Measurements from ENCODE around the gene SNAPC4. TPM values are rescaled to one million over a fixed set of nuclear protein-coding genes. Genes with fewer than 3 reads are reported as not detected.
"Not testable (repeated sequence)": the region's sequence is repeated elsewhere in the genome, so short reads cannot be mapped to it uniquely, and the experiment has no call there.

SNAPC4 gene
- total RNA-seq, 1 donor from 2014 or later = 9.2 TPM

DNA sequence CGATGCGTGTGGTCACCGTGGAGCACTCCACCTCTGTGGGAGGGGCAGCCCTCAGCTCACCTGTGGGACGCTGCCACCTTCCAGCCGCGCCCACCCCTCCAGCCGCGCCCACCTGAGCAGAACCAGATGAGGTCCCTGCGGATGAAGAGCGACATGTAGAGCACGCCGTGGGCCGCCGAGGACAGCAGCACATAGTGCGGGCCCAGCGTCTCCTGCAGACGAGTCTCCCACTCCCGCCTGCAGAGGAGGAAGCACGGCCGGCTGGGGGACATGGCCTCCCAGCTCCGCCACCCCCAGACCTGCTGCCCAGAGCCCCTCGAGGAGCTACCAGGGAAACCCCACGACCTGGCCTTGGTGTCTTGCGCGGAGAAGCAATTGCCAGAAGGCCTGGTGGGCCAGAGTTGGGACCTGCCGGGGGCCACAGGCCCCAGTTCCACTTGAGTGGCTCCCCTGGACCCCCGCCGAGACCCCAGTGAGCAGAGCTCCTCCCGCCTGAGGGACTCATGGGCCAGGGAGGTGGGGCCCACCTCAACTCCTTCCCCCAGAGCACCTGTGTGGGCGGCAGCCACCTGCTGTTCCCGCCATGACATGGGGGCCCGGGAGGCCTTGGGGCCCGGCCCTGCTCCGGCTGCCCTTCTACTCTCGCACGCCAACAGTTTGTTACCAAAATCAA lies 33.2 kb upstream of the SNAPC4 start:
- no peak for DNase-seq (ENCODE audit: low read depth)

DNA sequence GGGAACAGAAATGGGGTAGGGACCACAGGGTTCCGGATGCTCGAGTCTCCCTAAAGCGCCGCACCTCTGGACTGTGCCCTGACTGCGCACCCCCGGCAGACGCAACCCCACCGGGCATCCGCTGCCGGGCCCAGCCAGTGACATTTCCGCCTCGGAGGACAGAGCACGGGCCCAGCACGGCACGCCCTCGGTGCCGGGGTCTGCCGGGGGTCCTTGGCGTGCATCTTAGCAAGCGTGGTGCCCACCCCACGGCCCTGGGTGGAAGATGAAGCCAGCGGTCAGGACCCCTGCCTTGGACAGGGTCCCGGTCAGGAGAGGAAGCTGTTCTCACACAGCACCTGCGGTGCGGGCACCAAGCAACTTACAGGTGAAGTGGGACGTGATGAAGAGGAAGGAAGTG lies 32.6 kb upstream of the SNAPC4 start:
- DNase-seq (ENCODE audit: low read depth) = no peak

DNA sequence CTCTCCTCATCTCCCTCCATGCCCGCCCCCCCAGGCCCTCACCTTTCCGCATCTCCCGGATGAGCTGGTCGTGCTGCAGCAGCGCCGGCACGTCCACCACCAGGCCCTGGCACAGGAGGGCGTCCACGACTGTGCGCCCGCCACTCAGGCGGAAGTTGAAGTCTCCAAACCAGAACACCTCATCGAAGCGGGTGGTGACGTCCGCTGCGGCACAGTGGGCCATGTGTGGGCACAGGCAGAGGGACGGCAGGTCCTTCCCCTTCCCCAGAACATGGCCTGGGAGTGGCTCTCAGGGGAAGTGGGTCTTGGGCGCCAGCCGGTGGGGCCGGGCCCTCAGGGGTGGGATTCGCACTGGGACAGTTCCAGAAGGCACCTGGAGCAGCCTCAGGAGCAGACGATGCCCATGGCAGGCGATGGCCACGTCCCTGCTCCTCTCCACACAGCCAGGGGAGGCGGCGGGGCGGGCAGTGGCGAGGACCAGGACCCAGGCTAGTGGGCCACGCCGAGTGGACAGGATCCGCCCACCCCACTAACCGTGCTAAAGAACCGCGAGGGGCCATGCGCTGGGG lies 31.9 kb upstream of the SNAPC4 start:
- DNase-seq (ENCODE audit: low read depth) = no peak

DNA sequence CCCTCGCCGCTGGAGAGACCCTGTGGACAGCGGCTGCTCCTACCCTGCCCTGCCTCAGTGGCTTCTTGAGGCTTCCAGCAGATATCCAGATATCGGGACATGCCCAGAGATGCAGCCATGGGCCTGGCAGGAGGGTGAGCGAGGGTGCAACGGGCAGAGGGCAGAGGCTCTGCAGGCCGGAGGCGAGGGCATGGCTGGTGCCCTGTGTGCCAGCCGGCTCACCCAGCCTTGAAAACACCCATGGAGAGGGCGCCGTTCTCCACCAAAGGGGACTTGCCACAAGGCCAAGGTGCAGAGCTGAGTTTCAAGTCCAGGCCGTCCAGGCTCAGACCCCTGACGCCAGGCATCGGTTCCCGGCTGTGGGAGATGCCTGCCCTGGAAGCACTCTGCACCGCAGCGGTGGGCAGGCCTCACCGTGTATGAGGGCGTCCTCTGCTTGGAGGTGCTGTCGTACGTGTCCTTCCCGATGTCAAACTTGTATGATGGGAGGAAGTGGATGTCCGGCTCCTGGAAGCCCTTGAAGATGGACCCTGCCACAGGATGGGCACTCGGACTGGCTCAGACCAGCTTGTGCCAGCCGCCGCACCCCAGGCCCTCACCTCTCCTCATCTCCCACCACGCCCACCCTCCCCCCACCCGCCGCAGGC lies 30.7 kb upstream of the SNAPC4 start:
- no peak for DNase-seq (ENCODE audit: low read depth)

DNA sequence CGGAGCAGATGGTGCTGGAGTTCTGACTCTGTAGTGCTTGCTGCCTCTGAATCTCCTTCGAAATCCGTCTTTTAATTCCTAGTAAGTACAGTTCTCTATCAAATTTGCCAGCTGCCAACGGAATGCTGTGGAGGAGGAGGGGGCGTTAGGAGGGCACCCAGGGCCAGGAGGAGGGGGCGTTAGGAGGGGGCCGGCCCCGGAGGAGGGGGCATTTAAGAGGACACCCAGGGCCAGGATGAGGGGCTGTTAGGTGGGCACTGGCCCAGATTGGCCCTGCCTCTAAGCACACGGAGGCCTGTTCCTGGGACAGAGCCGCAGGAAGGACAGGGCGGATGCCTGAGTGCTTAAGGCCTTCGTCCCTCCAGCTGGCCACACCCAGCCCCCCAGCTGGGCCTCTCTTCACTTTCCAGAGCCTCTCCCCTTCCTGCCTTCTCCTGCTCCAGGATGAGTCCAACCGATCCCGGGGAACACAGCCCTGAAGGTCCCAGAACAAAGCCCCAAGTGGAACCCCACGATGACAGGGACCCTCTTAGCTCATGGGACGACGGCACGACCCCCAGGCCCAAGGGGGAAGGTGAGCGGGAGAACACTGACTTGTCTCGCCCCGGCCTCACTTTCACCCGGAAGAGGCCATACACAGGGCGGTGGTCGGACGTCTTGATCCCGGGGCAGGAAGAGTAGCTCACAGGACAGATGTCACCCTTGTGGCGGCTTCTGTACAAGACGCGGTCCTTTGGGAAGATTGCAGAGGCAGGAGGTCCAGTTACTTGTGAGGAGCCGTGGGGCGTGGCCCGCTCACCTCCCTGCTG lies 29.9 kb upstream of the SNAPC4 start:
- DNase-seq (ENCODE audit: low read depth) = no peak

DNA sequence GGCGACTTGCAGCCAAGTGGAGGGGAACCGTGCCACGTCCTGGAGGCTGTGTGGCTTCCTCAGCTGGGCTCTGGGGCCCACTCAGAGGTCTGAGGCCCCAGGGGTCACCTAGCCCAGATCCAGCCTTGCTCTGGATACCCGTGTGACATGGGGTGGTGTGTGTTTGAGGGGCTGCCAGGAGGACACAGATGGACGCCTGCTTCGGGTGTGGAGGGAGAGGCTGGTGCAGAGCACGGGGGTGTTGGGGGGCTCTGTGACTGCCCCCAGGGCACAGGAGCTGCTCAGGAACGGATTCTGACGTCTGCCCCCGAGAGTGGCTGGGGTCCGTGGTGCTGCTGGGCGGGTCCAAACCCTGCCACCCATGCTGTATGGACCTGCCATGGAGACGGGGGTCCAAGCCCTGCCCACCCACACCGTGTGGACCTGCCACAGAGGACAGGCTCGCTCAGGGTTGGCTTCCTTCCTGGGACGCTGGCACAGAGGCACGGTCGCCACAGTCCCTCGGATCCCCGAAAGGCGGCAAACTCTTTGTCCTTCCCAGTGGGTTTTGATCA lies 29.2 kb upstream of the SNAPC4 start:
- no peak for DNase-seq (ENCODE audit: low read depth)

DNA sequence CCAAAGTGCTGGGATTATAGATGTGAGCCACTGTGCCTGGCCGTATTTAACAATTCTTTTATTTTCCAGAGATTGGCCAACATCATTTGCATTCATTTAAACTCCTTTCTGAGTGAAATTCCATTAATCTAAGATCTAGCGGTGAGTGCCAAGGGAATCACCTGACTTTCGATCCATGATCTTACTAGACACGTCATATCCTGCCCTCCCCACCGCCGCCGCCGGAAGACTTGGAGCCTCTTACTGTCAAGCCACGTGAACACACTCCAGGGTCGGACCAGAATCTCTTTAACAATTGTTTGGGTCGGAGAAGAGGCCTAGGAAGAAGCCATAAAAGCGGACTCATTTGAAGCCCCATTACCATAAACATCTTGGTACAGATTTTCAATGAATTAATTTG lies 26.8 kb upstream of the SNAPC4 start:
- no peak for DNase-seq (ENCODE audit: low read depth)

DNA sequence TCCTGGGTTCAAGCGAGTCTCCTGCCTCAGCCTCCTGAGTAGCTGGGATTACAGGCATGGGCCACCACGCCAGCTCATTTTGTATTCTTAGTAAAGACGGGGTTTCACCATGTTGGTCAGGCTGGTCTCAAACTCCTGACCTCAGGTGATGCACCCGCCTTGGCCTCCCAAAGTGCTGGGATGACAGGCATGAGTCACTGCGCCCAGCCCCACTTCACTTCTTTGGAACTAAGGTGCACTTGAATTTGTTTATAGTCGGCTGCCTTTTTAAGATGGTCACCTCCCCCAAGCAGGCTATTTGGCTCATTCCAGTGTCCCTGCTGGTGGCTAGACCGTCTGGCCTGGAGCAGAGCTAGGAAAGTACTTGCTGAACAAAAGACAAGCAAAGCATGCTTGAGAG lies 25.4 kb upstream of the SNAPC4 start:
- not testable (repeated sequence) for DNase-seq (ENCODE audit: low read depth)

DNA sequence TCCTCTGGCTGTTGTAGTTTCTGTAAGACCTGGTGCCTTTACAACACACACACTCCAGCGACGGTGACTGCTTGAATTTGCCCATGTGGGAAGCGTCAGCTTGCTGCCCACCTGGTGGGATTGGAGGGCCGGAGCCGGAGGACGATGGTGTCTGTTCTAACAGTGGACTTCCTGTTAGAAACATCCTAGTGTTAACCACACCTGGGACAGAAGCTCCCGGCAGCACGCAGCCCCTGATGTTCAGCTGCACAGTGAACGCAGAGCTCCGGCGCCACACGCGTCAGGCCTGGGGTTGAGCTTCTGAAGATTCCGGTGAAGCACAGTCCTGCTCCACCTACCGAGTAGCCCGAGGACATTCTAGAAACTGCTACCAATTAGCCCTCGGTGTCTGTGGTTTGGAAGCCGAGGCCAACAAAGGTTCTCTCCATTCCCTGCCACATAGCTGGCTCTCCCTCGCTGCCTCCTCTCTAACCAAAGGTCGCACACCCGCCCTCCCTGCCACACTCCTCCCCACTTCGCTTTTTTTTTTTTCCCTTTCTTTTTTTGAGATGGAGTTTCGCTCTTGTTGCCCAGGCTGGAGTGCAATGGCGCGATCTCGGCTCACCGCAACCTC lies 24.9 kb upstream of the SNAPC4 start:
- DNase-seq (ENCODE audit: low read depth) = no peak

DNA sequence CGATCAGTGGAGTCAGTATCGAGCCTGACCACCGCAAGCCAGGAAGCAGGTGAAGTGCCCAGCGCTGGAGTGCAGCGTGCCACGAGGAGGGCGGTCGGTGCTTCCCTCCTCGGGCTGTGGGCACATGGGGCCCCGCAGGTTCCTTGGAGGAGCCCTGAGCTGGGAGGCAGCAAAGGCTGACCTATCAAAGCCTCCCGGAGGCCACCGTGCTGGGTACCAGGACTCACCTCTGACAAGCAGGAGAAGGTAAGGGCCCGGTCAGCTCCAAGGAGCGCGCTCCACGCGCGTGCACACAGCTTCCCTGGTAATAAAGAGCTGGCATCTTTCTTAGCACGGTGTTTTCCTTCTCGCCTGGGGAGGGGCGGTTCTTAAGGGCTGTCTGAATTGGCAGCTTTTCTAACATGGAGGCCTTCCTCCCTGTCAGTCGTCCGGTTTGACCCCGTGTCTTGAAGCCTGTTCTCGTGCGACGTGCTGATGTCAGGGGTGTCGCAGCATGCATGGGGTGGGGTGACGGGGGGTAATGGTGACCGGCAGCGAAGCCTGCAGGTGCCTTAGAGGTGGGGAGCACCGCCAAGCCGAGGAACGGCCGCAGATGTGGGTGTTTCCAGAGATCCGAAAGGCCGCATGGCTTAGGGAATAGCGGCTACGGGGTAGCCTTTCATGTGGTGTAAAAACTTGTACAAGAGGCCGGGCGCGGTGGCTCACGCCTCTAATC lies 23.6 kb upstream of the SNAPC4 start:
- DNase-seq (ENCODE audit: low read depth) = no peak

DNA sequence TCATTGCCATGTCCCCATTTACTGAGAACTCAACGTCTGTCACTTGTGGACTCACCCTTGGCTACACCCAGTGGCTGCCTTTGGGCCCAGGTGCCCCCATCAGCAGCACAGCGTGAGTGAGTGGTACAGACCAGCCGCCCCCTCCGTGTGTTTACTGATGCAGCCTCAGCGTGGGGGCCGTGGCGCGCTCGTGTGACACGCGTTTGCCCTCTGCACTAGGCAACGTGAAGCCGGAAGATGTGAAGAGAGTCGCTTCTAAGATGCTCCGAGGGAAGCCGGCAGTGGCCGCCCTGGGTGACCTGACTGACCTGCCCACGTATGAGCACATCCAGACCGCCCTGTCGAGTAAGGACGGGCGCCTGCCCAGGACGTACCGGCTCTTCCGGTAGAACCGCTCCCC lies 22.9 kb upstream of the SNAPC4 start:
- no peak for DNase-seq (ENCODE audit: low read depth)

DNA sequence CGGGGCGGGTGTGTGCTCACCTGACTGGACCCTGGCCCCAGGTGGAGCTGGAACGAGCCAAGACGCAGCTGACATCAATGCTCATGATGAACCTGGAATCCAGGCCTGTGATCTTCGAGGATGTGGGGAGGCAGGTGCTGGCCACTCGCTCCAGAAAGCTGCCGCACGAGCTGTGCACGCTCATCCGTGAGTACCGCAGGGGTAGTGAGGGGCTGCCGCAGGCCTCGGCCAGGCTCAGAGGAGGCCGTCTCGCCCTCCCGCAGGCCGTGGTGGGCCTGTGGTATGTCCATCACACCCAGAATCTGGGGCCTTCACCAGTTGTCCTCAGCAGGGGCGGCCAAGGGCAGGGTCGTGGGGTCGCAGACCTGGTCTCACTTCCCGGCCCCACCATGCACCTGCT lies 21.8 kb upstream of the SNAPC4 start:
- no peak for DNase-seq (ENCODE audit: low read depth)

DNA sequence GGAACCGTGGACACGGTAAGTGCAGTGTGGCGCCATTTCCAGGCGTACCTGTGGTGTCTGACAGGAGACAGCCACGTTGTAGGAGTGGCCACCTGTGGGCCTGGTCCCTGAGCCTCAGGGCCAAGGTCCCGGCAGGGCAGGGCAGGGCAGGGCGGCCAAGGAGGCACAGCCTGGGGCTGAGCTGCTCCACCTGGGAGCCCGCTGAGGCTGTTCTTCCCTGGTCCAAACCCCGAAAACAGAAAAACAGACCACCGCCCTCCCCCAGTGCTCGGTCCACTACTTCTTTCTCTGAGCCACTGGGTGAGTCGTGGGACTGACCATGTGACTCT lies 19.1 kb upstream of the SNAPC4 start:
- no peak for DNase-seq (ENCODE audit: low read depth)

DNA sequence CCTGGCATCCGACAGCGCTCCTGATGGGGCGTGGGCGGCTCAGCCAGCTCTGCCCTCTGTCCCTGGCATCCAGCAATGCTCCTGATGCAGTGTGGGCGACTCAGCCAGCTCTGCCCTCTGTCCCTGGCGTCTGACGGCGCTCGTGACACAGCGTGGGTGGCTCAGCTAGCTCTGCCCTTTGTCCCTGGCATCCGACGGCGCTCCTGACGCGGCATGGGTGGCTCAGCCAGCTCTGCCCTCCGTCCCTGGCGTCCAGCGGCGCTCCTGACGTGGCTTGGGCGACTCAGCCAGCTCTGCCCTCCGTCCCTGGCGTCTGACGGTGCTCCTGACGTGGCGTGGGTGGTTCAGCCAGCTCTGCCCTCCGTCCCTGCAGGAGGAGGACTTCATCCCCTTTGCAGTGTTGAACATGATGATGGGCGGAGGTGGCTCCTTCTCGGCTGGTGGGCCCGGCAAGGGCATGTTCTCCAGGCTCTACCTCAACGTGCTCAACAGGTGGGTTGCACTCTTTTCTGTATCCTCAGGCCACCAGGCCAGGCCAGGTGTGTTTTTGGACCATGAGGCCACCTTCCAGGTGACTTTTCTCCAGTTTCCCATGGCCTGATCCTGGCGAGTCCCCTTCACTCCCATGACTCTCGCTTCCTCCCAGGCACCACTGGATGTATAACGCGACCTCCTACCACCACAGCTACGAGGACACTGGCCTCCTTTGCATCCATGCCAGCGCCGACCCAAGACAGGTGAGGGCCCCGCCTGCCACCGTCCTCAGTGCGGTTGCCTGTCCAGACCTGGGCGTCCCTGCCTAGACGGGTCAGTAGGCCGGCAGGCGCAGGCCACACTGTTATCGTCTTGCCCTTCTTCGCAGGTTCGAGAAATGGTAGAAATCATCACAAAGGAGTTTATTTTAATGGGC lies 18.5 kb upstream of the SNAPC4 start:
- no peak for DNase-seq (ENCODE audit: low read depth)

DNA sequence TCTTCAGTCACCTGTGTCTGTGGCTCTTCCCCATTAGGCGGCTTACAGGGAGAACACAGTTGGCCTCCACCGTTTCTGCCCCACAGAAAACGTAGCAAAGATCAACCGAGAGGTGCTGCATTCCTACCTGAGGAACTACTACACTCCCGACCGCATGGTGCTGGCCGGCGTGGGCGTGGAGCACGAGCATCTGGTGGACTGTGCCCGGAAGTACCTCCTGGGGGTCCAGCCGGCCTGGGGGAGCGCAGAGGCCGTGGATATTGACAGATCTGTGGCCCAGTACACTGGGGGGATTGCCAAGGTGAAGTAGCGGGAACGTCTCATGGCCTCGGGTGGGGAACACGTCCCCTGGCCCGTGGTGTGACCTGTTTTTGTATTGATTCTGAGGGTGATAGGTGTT lies 16.9 kb upstream of the SNAPC4 start:
- no peak for DNase-seq (ENCODE audit: low read depth)

DNA sequence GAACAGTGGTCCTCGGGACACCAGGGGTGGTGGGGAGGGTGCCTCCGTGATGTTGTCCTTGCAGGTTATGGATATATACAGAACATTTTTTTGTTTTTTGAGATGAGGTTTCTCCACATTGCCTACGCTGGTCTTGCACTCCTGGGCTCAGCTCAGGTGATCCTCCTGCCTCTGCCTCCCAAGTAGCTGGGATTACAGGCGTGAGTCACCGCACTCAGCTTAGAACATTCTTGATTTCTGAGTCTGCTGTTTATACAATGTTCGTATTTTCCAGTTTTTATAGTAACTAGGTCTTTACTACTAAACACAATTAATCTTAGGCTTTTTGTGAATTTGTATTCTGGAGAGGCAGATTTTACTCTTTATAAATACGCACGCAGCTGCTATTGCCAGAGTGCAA lies 16.5 kb upstream of the SNAPC4 start:
- no peak for DNase-seq (ENCODE audit: low read depth)

DNA sequence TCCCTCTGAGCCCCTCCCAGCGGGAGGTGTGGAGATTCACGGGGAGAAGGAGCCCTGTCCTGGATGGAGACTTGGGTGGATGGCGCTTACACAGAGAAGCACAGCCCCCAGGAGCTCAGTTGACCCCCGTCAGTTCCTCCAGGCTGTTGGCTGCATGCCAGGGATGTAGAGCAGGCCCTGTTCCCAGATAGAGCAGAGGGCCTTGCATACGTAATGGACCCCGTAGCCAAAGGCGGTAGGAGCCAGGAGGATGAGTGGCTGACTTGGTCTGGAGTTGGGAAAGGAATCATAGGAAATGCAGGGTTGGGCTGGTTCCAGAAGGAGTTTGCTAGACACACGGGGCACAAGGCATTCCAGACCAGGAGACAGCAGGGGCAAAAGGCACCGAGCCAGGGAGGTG lies 13.0 kb upstream of the SNAPC4 start:
- no peak for DNase-seq (ENCODE audit: low read depth)

DNA sequence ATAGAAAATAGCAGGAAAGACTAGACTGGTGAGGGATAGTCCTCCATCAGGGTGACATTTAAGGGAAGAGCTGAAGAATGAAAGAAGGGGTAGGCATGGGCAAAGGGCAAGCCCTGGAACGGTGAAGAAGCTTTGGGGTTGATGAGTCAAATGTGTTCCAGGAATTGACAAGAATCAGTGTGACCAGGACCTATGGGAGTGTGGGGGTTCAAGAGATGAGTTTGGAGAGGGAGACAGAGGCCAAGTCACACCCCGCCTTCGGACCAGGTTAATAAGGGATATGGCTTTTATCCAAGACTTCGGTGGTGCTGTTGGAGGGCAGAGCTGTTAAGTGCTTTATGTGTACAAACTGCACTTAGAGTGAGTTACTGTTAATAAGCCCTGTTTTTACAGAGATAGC lies 11.4 kb upstream of the SNAPC4 start:
- DNase-seq (ENCODE audit: low read depth) = no peak

DNA sequence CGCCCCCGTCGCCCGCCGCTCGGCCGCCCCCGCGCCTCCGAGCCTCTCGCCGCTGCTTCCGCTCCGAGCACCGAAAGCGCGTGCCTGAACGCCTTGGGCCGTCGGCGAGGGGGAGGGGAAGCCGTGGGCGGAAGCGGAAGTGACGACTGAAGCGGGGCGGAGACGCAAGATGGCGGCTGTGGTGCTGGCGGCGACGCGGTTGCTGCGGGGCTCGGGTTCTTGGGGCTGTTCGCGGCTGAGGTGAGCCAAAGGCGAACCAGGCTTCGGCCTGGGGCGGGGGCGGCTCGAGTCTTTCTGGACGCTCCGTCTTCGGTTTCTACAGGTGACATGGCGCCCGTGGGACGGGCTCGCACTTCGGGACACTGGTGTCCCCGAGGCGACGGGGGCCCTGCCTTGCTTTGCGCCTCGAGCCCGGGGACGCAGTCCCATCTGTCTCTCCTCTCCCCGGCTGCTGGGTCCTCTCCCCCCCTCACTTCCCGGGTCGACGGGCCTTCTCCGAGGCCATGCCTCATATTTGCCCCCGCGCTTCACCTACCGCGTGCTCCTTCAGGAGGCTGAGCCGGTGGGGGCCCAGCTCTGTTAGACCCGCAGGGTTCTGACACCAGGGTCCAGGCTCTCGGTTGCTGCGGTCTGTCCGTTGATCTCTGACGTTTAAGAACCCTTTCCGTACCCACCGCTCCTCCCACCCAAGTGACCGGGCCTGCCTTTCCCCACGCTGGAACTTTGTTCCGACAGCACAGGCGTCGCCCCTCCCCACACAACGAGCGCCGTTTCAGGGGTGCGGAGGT lies 10.7 kb upstream of the SNAPC4 start, which contains the start of the genes ENTR1 and PMPCA:
Gene ENTR1, minus strand, starts transcription at position 115 of the 788 bp plus-strand sequence. CDS start 217 bp downstream, outside the sequence.
Gene PMPCA, plus strand, starts transcription at position 159 of the 788 bp plus-strand sequence. Its CDS starts 11 bp downstream, at position 170.
- DNase-seq (ENCODE audit: low read depth) = peak; percentile 90

Measured in myocyte (in vitro differentiated cells).